GM19239 (cell line): Measurements from ENCODE around the gene ITSN2.
"Not testable (repeated sequence)": the region's sequence is repeated elsewhere in the genome, so short reads cannot be mapped to it uniquely, and the experiment has no call there.

Source experiments
- DNase-seq: peaks from one replicate; pipeline ENCODE4 v3.0.0; 2011; ENCODE audit warnings: low spot score; ENCODE audit not compliant: insufficient read length
- FAIRE-seq: peaks from 2 replicates; lab custom pipeline; 2011; peaks lifted over from hg19 to GRCh38; lab: Jason Lieb, UNC

ITSN2 gene

DNA sequence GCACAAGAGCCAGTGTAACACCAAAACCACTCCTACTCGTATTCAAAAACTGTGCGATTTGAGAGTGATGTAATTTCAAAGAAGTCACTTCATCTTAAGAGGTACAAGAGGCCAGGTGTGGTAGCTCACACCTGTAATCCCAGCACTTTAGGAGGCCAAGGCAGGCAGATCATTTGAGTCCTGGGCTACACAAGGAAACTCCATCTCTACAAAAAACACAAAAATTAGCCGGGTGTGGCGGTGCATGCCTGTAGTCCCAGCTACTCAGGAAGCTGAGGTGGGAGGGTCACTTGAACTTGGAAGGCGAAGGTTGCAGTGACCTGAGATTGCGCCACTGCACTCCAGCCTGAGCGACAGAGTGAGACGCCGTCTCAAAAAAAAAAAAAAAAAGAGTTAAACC is 21.2 kb downstream of the ITSN2 start:
- not testable (repeated sequence) for DNase-seq, FAIRE-seq

DNA sequence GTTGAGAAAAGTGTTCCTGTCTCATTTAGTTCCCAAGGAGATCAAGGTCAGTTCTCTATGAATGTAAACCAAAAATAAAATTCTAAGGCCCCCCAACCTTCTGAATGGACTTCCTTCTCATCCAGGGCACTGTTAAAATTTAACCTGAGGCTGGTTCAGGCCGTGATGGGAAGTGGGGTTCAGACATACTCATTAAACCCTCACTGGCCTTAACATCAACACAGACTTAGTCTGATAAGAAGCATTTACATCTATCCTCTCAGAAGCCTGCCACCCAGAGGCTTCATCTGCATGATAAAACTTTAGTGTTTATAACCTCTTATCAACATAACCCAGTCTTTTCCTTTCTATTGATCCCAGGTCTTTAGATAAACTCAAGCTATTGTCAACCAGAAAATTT is 22.4 kb downstream of the ITSN2 start:
- peak; percentile 84 for FAIRE-seq
- DNase-seq: no peak

DNA sequence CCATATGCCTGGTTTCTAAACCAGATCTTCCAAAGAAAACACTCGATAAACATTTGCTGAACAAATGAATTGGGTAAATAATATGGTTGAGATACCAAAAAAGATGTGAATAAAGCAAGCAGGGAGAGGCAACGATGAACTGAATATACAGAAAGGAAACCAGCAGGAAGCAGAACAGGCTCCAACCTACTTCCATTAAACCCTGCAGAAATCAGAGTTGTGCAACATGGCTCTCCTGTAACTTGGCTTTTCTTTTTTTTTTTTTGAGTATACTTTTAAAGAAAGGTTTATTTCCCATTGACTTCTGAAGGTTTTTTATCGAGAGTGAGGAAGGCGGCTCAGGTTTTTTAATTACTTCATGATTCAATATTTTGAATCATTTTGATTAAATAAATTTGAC is 23.5 kb downstream of the ITSN2 start:
- no peak for DNase-seq
- FAIRE-seq: no peak

DNA sequence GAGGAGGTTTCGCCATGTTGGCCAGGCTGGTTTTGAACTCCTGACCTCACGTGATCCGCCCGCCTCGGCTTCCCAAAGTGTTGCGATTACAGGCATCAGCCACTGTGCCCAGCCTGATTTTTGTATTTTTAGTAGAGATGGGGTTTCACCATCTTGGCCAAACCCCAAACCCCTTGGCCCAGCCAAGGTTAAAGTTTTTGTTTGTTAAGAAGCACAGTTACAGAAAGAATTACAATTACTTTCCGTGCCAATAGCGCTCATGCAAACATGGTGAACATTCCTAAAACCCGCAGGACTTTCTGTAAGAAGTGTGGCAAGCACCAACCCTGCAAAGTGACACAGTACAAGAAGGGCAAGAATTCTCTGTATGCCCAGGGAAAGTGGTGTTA is 26.1 kb downstream of the ITSN2 start:
- DNase-seq (no peak), FAIRE-seq (no peak)

DNA sequence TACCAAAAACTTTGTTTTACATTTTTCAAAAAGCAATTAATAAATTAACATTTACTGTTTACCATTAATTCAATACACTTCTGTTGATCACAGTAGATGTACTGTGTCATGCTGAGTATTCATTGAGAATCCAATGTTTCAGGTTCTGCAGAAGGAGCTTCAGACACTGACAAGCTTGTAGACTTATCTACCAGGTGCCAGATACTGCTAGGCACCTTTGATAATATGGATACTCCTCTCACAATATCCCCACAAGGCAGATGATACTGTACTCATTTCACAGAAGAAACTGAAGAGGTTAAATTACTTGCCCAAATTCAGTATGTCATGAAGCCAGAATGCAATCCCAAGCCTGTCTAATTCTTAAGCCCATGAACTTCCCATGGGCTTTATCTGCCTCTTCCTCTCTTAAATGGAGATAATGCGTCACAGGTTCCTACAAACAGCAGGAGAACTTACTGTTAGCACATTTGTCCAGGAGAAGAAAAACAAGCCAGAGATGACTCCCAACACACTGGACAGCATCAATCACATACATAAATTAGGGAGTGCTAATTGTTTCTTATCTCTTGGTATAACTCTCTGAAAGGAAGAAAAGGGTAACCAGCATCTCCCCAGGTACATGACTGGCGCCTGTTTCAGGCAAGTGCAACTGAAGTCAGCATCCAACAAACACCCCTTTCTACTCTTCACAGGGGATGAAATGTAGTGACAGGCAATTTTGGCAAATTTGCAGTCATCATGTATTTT is 27.4 kb downstream of the ITSN2 start:
- peak; percentile 52 for FAIRE-seq
- no peak for DNase-seq

DNA sequence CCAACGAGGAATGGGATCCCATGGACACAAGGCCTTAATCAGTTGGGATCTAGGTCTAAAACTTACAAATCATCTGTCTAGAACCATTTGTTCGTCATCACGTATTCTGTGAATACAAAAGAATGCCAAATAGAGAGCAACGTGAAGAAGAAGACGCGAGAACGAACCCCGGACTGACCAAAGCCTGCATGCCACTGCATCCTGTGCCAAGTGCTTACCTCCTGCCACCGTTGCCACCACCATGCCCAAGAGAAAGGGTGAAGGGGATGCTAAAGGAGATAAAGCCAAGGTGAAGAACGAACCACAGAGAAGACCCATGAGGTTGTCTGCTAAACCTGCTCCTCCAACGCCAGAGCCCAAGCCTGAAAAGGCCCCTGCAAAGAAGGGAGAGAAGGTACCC is 30.2 kb downstream of the ITSN2 start:
- FAIRE-seq: peak; percentile 58
- DNase-seq: no peak

DNA sequence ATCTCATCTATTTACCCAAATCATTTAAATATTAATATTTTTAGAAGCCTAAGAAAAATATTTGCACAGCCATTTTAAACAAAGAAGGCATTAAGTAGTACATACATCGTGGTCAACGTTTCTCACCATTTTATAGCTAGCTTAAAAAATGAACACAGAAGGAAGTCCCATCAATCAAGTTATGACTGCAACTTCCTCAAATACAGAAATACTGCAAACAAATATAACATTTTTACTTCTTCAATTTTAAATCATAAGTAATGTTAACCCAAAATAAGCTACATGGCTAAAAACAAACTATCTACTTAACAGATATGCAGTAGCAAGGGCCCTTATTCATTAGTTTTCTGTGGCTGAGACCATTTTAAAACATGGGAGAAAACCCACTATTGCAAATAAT is 30.6 kb downstream of the ITSN2 start:
- DNase-seq: no peak
- no peak for FAIRE-seq

DNA sequence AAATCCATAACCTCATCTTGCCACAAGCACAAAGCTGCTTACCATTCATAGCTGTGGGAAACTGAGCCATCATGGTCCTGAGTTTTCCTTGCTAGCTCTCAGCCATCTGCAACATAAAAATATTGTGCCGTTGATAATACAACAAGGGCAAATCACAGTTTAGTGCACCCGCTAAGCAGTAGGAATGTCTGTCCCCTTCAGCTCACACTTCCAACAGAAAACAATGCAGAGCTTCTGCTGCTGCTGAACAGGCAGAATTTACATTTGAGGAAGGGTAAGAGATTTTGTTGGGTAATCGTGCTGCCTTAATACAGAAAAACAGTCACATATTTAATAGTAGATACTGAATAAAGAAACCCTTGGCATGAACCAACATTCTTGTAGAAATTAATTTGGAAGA is 32.3 kb downstream of the ITSN2 start:
- FAIRE-seq: peak; percentile 28
- no peak for DNase-seq

DNA sequence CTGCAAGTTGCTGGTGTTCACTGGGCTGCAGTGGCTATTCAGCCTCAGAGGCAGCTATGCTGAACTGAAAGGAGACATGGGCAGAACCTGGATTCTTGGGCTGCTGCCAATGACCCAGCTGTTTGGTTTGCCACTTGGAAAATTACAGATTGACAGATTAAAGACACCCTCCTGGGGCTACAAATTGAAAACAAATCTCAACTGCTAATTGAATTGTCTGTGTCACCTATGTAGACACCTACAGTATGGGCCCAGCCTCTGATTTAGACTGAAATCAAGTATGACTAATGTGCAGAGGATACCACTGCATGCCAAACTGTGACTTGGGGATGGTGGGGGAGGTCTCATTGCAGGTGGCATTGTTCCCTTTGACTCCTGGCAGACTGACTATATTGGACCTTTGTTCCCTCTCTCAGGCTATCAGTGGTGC is 42.8 kb downstream of the ITSN2 start:
- FAIRE-seq (peak; percentile 8), DNase-seq (no peak)

DNA sequence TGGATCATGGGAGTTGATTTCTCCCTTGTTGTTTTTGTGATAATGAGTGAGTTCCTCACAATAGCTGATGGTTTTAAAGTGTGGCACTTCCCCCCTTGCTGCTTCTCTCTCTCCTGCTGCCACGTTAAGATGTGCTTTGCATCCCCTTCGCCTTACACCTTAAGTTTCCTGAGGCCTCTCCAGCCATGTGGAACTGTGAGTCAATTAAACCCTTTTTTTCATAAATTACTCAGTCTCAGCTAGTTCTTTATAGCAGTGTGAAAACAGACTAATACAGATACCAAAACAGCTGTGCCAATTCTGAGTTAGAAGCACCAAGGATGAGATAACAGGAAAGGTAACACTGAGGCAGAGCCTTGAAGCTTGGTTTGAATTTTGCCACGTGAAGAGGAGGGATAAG is 44.7 kb downstream of the ITSN2 start:
- FAIRE-seq (peak; percentile 75), DNase-seq (peak; percentile 13)

DNA sequence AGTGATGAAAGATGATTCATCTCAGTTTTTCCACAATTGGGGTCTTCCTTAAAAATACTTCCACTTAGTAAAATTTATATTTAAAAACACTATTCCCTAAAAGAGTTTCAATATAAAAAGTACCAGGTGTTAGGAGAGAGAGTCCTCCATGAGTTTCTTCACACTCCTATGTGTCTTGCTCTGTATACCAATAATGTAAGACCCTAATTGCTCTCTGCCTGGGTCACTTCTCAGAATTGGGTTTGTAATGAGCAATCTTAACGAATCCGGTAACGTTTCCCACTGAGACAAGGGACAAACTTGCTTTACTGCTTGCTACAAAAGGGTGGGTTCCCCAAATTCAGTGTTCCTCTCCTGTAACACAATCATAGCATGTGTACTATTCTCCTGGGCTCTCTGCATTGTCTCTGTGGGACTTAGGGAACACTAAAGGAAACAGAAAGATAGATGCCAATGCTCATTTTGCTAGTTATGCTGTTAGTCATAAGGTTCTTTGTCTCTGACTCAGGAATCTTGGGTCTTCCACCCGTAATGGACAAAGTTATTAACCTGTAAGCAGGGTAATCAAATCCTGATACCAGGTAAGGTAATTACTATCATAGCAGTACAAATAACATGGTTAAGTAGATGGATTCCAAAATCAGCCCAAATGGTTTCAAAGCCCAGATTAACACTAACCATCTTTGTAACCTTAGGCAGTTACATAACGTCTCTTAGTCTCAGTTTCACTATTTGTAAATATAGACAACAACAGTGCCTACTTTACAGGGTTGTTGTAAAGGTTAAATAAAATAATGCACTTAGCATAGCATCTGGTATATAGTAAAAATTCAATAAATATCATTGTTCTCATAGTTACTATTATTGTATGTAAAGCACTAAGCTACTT is 46.3 kb downstream of the ITSN2 start:
- FAIRE-seq: peak; percentile 59
- DNase-seq: no peak

DNA sequence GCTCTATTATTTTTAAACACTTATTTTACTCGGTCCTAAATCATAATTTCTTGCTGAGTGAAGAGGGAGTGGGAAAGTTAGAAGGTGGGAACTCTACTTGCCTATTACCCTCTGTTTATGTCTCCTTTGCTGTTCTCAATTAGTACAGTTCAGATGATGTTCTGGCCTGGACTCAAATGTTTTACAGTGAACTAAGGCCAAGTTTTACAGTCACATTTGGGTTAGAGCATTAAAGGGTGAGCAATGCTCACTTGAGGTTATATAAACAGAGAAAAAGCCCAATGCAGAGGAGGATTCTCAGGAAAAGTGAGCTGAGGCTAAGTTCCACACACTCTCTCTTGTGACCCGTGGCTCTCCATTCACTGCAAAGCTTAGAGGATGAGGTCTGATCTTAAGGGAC is 52.4 kb downstream of the ITSN2 start:
- no peak for DNase-seq
- FAIRE-seq: no peak

DNA sequence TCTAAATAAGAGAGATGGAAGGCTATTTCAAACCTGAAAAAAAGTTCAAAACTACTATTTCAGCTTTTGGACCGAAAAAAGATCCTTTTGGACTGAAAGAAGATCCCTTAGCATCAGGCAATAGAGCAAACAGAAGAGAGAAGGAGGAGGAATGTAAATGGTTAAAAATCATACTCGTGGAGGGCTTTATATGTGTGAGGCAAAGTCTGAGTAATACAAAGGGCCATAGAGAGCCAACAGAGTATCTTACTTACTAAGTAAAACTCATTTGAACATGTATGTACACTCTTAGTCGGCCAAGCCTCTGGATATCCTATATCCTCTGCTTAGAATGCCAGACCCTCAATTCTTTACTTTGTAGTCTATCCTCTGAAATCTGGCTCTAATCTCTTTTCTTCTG is 55.7 kb downstream of the ITSN2 start:
- DNase-seq: no peak
- no peak for FAIRE-seq

DNA sequence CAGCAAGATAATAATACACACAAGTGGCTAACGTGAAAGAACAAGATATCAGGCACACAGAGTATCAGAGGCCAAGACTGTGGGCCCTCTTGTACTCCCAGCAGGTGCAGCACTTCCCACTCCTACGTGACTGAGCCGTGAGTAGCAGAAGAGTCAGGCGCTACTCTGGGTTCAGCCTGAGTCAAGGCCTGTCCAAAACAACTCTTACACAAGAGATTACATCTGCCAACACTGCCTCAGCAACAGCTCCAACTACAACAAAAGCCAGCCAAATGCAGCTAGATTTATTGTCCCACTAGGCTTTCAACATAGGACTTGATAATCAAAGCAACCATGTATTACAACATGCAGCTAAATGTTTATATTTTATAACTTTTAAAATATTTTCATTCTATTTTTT is 56.2 kb downstream of the ITSN2 start:
- FAIRE-seq (no peak), DNase-seq (no peak)

DNA sequence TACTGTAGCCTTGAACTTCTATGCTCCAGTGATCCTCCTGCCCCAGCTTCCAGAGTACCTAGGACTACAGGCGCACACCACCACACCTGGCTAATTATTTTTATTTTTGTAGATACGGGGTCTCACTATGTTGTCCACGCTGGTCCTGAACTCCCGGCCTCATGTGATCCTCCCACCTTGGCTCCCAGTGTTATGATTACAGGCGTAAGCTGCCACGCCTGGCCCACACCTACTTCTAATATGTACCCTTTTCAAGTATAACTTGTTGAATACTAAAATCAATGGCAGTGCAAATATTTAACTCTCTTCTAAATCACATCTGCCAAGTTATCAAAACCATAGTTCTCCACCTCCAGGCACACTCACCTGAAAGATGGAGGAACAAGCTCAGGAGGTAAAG is 58.7 kb downstream of the ITSN2 start:
- FAIRE-seq: no peak
- DNase-seq: no peak

DNA sequence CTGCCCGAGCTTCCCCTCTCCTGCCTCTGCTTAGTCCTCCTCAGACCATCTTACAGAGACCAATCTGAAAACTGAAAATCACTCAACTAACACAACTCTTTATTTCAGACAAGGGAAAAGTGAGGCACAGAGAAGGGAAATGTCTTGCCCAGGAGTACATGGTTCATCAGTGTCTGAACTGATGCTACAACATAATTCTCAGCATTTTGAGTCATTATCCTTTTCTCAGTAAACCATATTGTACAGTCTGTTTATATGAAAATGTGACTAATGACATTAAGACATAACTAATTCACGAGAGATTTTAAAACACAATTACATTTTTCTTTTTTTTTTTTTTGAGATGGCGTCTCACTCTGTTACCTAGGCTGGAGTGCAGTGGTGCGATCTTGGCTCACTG is 62.7 kb downstream of the ITSN2 start:
- DNase-seq (no peak), FAIRE-seq (no peak)

DNA sequence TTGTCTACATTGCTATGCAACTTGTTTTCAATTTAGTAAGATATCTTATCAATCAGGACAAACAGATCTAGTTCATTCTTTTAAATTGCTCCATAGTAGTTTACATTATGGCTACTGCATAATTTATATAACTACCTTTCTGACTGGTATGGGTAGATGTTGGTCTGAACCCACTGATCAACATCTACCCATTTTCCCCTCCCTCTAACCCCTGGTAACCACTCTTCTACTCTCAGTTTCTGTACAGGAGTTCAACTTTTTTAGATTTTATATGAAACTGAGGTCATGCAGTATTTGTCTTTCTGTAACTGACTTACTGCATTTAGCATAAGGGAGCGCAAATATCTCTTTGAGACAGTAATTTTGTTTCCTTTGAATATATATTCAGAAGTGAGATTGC is 73.2 kb downstream of the ITSN2 start:
- FAIRE-seq: no peak
- DNase-seq: no peak

DNA sequence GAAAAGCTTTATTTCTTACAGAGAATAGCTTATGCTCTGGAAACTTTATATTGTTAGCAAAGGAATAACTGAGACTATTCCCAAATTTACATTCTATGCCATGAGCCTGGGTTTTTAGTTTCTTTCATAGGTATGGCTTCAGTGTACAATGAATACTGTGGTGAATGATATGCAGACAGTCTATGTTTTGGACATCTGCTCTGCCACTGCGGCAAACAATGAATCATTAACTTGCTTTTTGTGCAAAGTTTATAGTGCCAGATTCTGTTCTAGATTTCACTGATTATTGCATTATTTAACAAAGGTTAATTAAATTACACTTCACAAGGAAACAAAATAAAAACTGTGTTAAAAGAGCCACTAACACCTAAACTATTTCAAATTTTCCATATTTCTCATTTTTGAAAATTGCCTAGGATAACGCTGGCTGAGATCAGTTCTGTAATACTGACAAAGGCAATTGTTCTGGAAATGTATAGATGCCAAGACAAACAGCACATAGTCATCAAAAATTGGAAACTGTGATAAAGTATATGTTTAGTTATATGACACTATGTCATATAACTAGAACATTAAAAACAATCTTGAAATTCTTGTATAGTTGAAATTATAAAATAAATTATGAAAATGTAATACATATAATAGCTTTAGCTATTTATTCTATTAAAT is 74.7 kb downstream of the ITSN2 start:
- DNase-seq: no peak
- FAIRE-seq: no peak

DNA sequence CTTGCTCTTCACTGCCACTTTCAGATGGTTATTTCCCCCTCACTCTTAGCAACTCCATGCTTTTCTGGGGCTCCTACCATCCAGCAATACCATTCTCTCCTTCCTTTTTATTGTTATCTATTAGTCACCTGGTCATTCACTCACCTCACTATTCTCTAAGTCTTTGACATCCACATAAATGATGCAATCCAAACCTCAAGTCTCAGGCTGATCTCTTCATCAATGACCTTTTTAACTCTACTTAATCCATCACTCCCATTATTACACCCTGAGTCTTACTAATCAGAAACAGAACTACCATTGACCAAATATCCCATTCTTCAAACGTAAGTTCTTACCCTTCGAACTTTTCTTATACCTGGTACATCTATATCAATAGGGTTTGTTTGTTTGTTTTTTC is 79.7 kb downstream of the ITSN2 start:
- DNase-seq: no peak
- no peak for FAIRE-seq

DNA sequence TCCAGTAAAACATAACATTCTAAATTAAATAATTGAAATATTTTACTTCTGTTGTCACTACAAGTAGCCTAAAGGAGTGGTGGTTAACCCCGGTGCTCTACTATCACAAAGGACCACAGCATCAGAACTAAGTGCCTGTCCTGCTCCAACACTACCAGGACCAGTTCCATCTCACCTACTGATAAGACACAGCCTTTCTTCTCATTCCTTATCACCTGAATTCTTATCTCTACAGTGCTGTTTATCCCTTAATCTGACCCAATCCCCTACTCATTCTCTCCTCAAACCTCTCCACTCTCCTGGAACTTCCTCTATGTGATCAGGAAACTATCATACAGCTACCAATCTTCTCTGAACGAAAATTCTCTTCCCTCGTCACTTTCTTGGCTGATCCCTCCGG is 80.2 kb downstream of the ITSN2 start:
- DNase-seq (no peak), FAIRE-seq (no peak)

DNA sequence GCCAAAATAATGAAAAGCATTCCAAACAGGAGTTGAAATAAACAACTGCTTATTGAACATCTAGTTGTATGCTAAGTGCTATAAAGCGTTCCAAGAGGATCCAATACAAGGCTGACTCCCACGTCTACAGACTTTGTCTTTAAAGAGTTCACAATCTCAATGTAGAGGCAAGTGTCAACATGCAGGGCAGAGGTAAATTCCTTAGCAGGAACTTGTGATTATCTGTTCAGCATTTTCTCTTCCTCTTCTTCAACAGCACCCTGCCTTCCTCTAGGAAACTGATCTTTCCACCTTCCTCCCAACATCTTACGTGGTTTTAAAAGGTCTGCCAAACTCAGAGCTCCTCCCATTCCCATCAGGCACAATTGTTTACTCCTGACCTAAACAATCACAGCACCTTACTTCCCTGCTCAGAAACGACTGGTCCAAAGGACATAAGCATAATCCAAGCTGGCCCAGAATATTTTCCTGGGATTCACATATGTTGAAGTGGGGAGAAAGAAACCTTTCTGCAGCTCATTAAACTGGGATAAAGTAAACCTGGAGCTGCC is 83.9 kb downstream of the ITSN2 start:
- FAIRE-seq: no peak
- DNase-seq: no peak
